Activated CD8-positive, alpha-beta T cell treated with anti-CD3 and anti-CD28 coated beads for 36 hours (primary cell): Measurements from ENCODE around the gene CMIP. TPM values are rescaled to one million over a fixed set of nuclear protein-coding genes. Genes with fewer than 3 reads are reported as not detected.
A peak's percentile ranks its signal among the peaks of the same experiment; 100 is the strongest.

Experiments
- ATAC-seq: fragments of 200-7000 bp; cut with Tn5 transposase; one replicate; pipeline ENCODE4 v1.10.0; 2021; ENCODE audit warnings: mild to moderate bottlenecking, moderate library complexity
- CTCF ChIA-PET: fragments of 350-600 bp; sonication (Branson Sonifier 250); formaldehyde crosslinking; loops from one replicate; lab custom pipeline; 2021; ENCODE audit warnings: antibody characterized with exemption; lab: Charles Lee
- POLR2A ChIA-PET: fragments of 350-600 bp; sonication (Branson Sonifier 250); formaldehyde crosslinking; loops from one replicate; lab custom pipeline; 2021; ENCODE audit warnings: antibody characterized with exemption; lab: Charles Lee
- DNase-seq: peaks from one replicate; pipeline ENCODE4 v3.0.0-alpha.2; 2020
- H3K27ac Mint-ChIP-seq: one replicate; pipeline ENCODE4 v1.8.0; 2021; ENCODE audit warnings: mild to moderate bottlenecking, mixed read lengths
- H3K27me3 Mint-ChIP-seq: one replicate; pipeline ENCODE4 v1.8.0; 2021; ENCODE audit warnings: mixed read lengths
- H3K36me3 Mint-ChIP-seq: one replicate; pipeline ENCODE4 v1.8.0; 2021; ENCODE audit warnings: low read depth, mixed read lengths
- H3K4me1 Mint-ChIP-seq: one replicate; pipeline ENCODE4 v1.8.0; 2021; ENCODE audit warnings: low read depth, mixed read lengths
- H3K4me3 Mint-ChIP-seq: one replicate; pipeline ENCODE4 v1.8.0; 2021; ENCODE audit warnings: mild to moderate bottlenecking, moderate library complexity, mixed read lengths
- H3K9me3 Mint-ChIP-seq: one replicate; pipeline ENCODE4 v1.8.0; 2021; ENCODE audit warnings: mixed read lengths
- CTCF ChIP-seq: fragments of 200-600 bp; IDR thresholded peaks from one replicate; pipeline ENCODE4 v1.8.0; 2022; ENCODE audit warnings: antibody characterized with exemption, mild to moderate bottlenecking
- intact Hi-C: fragments of 100-400 bp; cut with micrococcal nuclease; formaldehyde crosslinking; loops from one replicate; pipeline ENCODE4 v1.10.0; 2022
- total RNA-seq, 2 experiments: library from RNA; stranded (reverse); gene quantifications; one replicate each; pipeline ENCODE4 v1.2.3, GENCODE V29; 2021

The CMIP gene
- total RNA-seq, 2 experiments from 2014 or later: 37.6 to 38.5 TPM

DNA sequence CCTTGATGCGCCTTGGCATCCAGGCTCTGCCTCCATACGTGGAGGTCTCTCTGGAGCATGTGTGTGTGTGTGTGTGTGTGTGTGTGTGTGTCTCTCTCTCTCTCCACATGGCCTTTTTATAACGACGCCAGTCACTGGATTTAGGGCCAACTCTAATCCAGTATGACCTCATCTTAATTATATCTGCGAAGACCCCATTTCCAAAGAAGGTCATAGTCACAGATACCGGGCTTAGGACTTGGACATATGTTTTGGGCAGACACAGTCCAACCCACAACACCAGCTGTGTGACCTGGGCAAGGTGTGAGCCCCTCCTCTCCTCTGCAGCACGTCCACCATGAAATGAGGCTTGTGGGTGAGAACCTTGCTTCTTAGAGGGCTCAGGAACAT is 196.1 kb downstream of the CMIP start:
- ChIA-PET POLR2A (no interaction called here), CTCF (no interaction called here)
- intact Hi-C loops: no loop called here

DNA sequence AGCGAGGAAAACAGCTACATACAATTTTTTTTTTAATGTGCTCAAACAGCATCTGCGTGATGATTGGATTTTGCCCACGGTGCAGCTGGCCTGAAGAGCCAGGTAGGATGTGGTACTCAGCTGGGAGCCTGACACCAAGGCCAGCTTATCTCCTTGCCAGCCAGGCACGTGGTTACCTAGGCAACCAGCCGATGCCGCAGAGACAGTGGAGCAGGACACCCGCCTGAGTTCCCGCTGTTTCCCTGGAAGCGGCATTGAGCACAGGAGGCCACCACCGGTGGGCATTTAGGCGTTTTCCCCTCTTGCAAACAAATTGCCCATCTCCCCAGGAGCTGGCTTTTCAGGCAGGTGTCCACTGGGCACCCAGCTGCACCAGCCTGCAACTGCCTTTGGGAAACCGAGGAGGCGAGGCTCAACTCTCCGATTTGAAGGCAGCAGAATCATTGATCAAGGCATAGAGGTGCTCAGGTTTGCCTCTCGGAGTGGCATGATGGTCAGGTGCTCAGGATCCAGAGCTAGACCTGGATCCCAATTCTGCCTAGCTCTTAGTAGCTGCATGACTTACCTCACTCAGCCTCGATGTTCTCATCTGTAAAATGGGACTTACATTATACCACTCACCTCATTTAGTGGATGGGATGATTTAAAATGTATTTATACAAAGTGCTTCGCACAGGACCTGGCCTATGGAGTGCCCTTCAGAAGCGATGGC is 196.9 kb downstream of the CMIP start:
- intact Hi-C loops: no loop called here
- Mint-ChIP-seq H3K27ac (no peak overlapping the region), H3K27me3 (no peaks in the 10 kb centered on the region), H3K4me1 (peaks cover 13% of the 10 kb centered on the region), H3K9me3 (no peaks in the 10 kb centered on the region), H3K4me3 (no peak overlapping the region), H3K36me3 (peaks cover 5% of the 10 kb centered on the region)
- CTCF ChIA-PET: interaction anchor here (1.0 kb wide), 1 partner anchor 56 kb away, joined by 4 read pairs; no protein-coding TSS in a partner anchor
- DNase-seq (no peak), ATAC-seq (no peak)
- POLR2A ChIA-PET: no interaction called here
- TF ChIP-seq CTCF: no peak

More for the DNA sequence above, 196.1 kb downstream of the CMIP start:
- H3K9me3 Mint-ChIP-seq: no peaks in the 10 kb centered on the region
- ATAC-seq (no peak), DNase-seq (no peak)
- no peaks in the 10 kb centered on the region for H3K27me3 Mint-ChIP-seq
- H3K27ac Mint-ChIP-seq: no peak overlapping the region
- H3K4me1 Mint-ChIP-seq: peaks cover 18% of the 10 kb centered on the region
- peaks cover 5% of the 10 kb centered on the region for H3K36me3 Mint-ChIP-seq
- TF ChIP-seq CTCF: no peak
- H3K4me3 Mint-ChIP-seq: no peak overlapping the region

DNA sequence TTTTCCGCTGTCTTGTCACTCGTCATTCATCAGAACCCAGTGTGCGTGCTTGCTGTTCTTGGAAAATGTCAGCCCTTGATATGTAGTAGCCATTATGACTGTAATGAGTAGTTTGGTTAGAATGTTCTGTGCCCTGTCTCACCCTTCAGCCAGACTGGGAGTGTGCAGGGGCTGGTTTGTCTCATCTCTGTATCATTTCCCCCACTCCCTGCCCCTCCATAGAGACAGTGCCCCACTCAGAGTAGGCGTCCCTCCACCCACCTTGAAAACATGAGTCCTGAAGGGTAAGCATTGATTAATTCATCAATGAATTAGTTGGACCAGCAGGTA is 197.5 kb downstream of the CMIP start:
- Mint-ChIP-seq H3K36me3 (peaks cover 5% of the 10 kb centered on the region), H3K4me3 (no peak overlapping the region), H3K9me3 (no peaks in the 10 kb centered on the region), H3K27ac (no peak overlapping the region), H3K27me3 (no peaks in the 10 kb centered on the region), H3K4me1 (peaks cover 10% of the 10 kb centered on the region)
- TF ChIP-seq CTCF: no peak
- ChIA-PET CTCF (interaction anchor here (1.0 kb wide), 1 partner anchor 56 kb away, joined by 4 read pairs; no protein-coding TSS in a partner anchor), POLR2A (no interaction called here)
- no peak for DNase-seq
- ATAC-seq: peak; percentile 55
- intact Hi-C loops: no loop called here

DNA sequence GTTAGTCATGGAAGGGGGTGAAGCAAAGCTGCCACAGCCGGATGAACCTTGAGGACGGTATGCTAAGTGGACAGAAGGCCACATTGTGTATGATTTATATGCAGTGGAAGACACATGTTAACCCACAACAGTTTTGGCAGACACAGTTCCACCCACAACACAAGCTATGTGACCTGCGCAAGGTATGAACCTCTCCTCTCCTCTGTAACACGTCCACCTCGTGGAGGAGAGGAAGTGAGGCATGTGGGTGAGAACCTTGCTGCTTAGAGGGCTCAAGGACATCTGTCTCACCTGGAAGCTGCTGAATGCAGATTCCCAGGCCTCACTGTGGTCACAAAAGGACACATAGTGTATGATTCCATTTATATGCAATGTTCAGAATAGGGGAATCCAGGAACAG is 198.3 kb downstream of the CMIP start:
- peaks cover 2% of the 10 kb centered on the region for H3K36me3 Mint-ChIP-seq
- ChIA-PET CTCF (interaction anchor here (1.3 kb wide), 1 partner anchor 9 kb away, joined by 3 read pairs; no protein-coding TSS in a partner anchor), POLR2A (interaction anchor here (0.8 kb wide), 1 partner anchor 9 kb away, joined by 3 read pairs; no protein-coding TSS in a partner anchor)
- ATAC-seq: peak; percentile 24
- peaks cover 10% of the 10 kb centered on the region for H3K4me1 Mint-ChIP-seq
- peak overlapping the region; percentile 48 for H3K27ac Mint-ChIP-seq
- no peaks in the 10 kb centered on the region for H3K27me3 Mint-ChIP-seq
- no peaks in the 10 kb centered on the region for H3K9me3 Mint-ChIP-seq
- TF ChIP-seq CTCF: no peak
- DNase-seq: no peak
- intact Hi-C loops: no loop called here
- H3K4me3 Mint-ChIP-seq: no peak overlapping the region

- ATAC-seq (no peak), DNase-seq (no peak)
- Mint-ChIP-seq H3K4me3 (no peak overlapping the region), H3K27ac (no peak overlapping the region), H3K27me3 (no peaks in the 10 kb centered on the region), H3K9me3 (no peaks in the 10 kb centered on the region), H3K4me1 (peaks cover 13% of the 10 kb centered on the region), H3K36me3 (peaks cover 2% of the 10 kb centered on the region)
- ChIA-PET CTCF (no interaction called here), POLR2A (no interaction called here)
- intact Hi-C loops: no loop called here
- TF ChIP-seq CTCF: no peak
Observed at GRCh38 chr16:81645266-81645694, 200.7 kb downstream of the CMIP start.
